Chondrocyte (in vitro differentiated cells): Measurements from ENCODE around the gene STK11. TPM values are rescaled to one million over a fixed set of nuclear protein-coding genes. Genes with fewer than 3 reads are reported as not detected.

Source experiments
- DNase-seq: peaks from one replicate; pipeline ENCODE4 v3.0.0; 2021; ENCODE audit warnings: mixed read lengths, low spot score
- H3K27ac Mint-ChIP-seq: one replicate; pipeline ENCODE4 v1.8.0; 2021; ENCODE audit warnings: mild to moderate bottlenecking, moderate library complexity, mixed read lengths; ENCODE audit not compliant: unreplicated experiment
- H3K27me3 Mint-ChIP-seq: 2 replicates; pipeline ENCODE4 v1.8.0; 2021; ENCODE audit warnings: low read depth, mixed read lengths
- H3K36me3 Mint-ChIP-seq: 2 replicates; pipeline ENCODE4 v1.8.0; 2021; ENCODE audit warnings: low read depth, mixed read lengths
- H3K4me1 Mint-ChIP-seq: 2 replicates; pipeline ENCODE4 v1.8.0; 2021; ENCODE audit warnings: low read depth, mild to moderate bottlenecking, mixed read lengths
- H3K4me3 Mint-ChIP-seq: one replicate; pipeline ENCODE4 v1.8.0; 2021; ENCODE audit warnings: mild to moderate bottlenecking, moderate library complexity, mixed read lengths; ENCODE audit not compliant: unreplicated experiment
- H3K9me3 Mint-ChIP-seq: 2 replicates; pipeline ENCODE4 v1.8.0; 2021; ENCODE audit warnings: low read depth, mixed read lengths
- total RNA-seq: library from RNA; stranded (reverse); gene quantifications from 3 replicates; pipeline ENCODE4 v1.2.1, GENCODE V29; 2021
- TF ChIP-seq, protein P1 (sequence below): fragments of 200-600 bp; sonication (generic); IDR thresholded peaks from 2 replicates; pipeline ENCODE4 v1.5.0; 2021; ENCODE audit warnings: antibody characterized with exemption, mild to moderate bottlenecking, moderate library complexity

STK11 gene
- total RNA-seq, 1 donor from 2014 or later: 42.3 TPM

DNA sequence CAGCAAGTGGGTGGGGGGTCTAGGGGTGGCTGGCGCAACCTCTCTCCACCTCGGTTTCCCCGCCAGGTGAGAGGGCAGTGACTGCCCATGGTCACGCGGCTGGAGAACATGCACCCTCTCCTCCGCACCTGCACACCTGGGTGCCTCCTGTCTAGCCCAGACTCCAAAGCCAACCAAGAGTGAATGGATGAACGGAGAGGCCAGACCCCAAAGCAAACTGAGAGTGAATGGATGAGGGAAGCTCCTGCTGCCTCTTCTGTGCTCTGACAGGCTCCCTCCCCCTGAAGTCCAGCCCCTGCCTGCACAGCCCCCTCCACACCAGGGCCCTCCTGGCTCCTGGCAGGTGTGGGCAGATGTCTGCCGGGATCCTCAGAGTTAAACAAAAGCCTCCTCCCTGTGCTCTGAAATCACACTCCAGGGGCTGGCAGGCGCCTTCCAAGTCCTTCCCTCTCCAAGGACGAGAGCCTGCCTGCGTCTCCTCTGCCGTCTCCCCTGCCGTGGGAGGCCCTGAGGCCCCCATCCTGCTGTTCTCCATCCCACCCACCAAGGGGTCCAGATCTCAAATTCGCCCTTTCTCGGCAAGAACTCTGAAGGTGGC is 33.7 kb upstream of the STK11 start:
- no peak for DNase-seq
- Mint-ChIP-seq H3K36me3 (no peaks in the 10 kb centered on the region), H3K4me1 (peaks cover 36% of the 10 kb centered on the region), H3K9me3 (no peaks in the 10 kb centered on the region), H3K27me3 (no peaks in the 10 kb centered on the region), H3K4me3 (peak overlapping the region; percentile 81), H3K27ac (peak overlapping the region; percentile 91)
- TF ChIP-seq, protein P1, sequence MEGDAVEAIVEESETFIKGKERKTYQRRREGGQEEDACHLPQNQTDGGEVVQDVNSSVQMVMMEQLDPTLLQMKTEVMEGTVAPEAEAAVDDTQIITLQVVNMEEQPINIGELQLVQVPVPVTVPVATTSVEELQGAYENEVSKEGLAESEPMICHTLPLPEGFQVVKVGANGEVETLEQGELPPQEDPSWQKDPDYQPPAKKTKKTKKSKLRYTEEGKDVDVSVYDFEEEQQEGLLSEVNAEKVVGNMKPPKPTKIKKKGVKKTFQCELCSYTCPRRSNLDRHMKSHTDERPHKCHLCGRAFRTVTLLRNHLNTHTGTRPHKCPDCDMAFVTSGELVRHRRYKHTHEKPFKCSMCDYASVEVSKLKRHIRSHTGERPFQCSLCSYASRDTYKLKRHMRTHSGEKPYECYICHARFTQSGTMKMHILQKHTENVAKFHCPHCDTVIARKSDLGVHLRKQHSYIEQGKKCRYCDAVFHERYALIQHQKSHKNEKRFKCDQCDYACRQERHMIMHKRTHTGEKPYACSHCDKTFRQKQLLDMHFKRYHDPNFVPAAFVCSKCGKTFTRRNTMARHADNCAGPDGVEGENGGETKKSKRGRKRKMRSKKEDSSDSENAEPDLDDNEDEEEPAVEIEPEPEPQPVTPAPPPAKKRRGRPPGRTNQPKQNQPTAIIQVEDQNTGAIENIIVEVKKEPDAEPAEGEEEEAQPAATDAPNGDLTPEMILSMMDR: no peak

DNA sequence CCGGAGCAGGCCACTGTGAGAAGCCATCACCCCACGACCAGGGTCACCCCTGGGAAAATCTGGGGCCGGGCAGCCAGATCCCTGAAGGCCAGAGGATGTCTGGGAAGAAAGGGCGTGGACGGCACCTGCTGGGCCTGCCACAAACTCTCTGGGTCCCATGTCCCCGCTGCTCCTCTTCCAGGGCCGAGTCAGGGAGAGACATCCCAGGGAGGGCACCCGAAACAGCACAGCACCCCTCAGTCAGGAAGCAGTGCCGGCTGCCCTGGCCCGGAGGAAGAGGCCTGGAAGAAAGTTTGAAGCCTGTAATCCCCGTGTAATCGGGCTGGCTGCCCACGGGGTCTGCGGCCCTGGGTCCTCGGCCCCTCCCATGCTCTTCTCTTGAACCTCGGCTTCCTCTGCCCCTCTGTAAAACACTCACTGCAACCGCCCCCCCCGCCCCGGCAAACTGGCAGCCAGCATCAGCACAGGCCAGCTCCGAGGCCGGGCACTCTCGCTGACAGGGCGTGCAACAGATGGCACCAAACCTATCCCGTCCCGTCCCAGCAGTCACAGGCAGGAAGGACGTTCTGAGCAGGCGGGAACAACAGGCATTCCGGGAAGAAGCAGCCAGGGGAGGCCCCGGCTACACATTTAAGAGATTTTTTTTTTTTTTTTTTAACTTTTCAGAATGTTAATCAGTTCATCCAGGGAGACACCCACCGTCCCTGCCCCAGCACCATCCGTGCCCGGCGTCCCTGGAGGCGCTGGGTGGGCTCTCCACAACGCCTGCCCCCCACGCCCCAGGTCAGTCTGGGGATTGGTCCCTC is 33.0 kb upstream of the STK11 start:
- no peaks in the 10 kb centered on the region for H3K27me3 Mint-ChIP-seq
- DNase-seq: no peak
- H3K4me1 Mint-ChIP-seq: peaks cover 43% of the 10 kb centered on the region
- TF ChIP-seq, protein P1: no peak
- no peaks in the 10 kb centered on the region for H3K9me3 Mint-ChIP-seq
- H3K36me3 Mint-ChIP-seq: no peaks in the 10 kb centered on the region
- H3K4me3 Mint-ChIP-seq: peak overlapping the region; percentile 81
- H3K27ac Mint-ChIP-seq: peak overlapping the region; percentile 91

DNA sequence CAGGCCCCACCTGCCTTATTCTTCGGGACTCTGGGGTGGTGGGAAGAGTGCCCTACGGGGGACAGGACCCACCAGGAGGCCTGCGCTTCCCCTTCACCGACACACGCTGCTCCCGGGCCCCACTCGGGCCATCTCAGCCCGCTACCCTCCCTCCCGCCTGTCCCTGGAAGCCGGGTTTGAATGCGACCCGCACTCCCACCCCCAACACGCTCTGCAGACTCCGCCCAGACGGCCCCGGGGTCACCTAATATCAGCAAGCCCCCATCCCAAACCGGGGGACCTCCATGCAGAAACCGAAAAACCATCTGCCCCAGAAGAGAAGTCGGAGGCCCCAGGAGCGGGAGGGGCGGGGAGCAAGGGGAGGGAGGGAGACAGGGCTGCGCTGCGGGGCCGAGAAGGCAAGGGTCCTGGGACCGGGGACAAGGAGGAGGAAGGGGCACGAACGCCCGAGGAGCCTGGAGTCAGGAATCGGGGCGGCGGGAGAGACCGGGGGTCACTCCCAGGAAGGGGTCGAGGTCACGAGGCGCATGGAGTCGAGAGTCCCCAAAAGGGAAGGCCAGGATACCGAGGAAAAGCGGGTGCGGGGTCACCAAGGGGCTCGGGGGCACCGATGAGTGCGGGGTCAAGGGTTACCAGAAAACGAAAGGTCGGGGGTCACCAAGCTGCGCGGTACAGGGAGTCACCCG is 32.3 kb upstream of the STK11 start:
- peaks cover 48% of the 10 kb centered on the region for H3K4me1 Mint-ChIP-seq
- no peaks in the 10 kb centered on the region for H3K9me3 Mint-ChIP-seq
- TF ChIP-seq, protein P1: no peak
- H3K4me3 Mint-ChIP-seq: peak overlapping the region; percentile 81
- H3K27me3 Mint-ChIP-seq: no peaks in the 10 kb centered on the region
- DNase-seq: no peak
- peak overlapping the region; percentile 90 for H3K27ac Mint-ChIP-seq
- H3K36me3 Mint-ChIP-seq: no peaks in the 10 kb centered on the region

DNA sequence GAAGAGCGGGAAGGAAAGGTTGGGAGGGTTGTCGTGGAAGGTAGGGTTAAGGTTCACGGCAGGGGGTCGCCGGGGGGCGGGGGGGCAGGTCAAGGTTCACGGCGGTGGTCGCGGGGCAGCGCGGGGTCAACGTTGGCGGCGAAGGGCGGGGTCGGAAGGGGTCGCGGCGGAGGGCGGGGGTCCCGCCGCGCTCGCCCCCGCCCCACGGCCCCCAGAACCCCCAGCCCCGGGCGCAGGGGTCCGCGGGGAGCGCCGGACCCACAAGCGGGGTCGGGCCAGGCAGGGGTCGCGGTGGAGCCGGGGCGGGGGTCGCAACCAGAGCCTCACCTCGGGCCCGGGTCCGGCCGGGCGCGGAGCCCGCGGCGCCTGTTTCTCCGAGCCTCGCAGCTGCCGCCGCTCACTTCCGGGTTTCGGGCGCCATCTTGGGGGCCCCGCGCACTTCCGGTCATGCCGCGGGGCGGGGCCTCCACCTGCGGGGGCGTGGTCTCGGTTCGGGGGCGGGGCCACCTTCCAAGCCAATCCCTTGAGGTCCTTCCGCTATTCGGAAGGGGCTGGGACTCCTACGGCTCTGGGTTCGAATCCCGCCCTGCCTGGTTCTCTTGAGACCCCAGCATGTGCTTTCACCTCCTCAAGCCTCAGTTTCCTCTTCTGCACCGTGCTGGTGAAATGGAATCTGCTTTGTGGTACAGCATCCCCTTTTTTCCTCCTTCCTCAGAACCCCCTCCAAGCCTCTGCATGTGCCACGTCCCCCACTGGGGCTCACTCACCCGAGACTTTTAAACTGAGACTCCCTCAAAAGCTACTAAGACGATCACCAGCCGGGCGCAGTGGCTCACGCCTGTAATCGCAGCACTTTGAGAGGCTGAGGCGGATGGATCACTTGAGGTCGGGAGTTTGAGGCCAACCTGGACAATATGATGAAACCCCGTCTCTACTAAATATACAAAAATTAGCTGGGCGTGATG is 31.5 kb upstream of the STK11 start, which contains the start of gene SBNO2:
Gene SBNO2 (minus strand): TSS at position 424 of the 965 bp plus-strand sequence. CDS start 19,992 bp downstream, outside the sequence.
- peak; percentile 96 for DNase-seq
- Mint-ChIP-seq H3K27me3 (no peaks in the 10 kb centered on the region), H3K4me3 (peak within 1 kb of the TSS; percentile 81), H3K27ac (peak within 1 kb of the TSS; percentile 90), H3K4me1 (peaks cover 45% of the 10 kb centered on the region), H3K36me3 (no peaks in the 10 kb centered on the region), H3K9me3 (no peaks in the 10 kb centered on the region)
- TF ChIP-seq, protein P1: no peak
